Measurements from ENCODE around the gene NPTX1. TPM values are rescaled to one million over a fixed set of nuclear protein-coding genes. Genes with fewer than 3 reads are reported as not detected.

Gene NPTX1
- total and polyA plus RNA-seq, 9 of the 15 experiments (the other 6 are each of a cell fraction or from before 2014, with no cell fraction given), result 0.04 TPM; not detected in 8

DNA sequence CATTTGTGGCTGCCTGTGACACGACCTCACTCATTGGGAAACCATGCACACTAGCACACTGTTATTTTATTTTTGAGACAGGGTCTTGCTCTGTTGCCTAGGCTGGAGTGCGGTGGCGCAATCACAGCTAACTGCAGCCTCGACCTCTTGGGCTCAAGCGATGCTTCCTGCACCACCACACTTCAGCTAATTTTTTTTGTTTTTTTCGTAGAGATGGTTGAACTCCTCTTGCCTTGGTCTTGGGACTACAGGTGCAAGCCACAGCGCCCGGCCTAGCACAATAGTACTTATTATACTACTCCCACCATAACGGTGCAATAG is 2.8 kb upstream of the NPTX1 start:
- in situ Hi-C loops (cut with MboI), result no loop called here
- Histone ChIP-seq H3K36me3 (ENCODE audit: control insufficient read depth, insufficient read depth, low read length) (no peaks in the 10 kb centered on the region), H3K27me3 (ENCODE audit: control insufficient read depth in 2 of 2, insufficient read depth in 2 of 2, low read length in 2 of 2) (peaks cover 25 to 93% of the 10 kb centered on the region in 2 experiments; a peak in 4 of 5 replicates), H3K4me1 (replicated peaks in 1 of 2; ENCODE audit: control insufficient read depth in 2 of 2, insufficient read depth in 2 of 2, low read length in 2 of 2) (peaks cover 0 to 64% of the 10 kb centered on the region in 2 experiments; a peak in 3 of 5 replicates), H3K9me1 (ENCODE audit: control insufficient read depth, insufficient read depth, low read length) (no peaks in the 10 kb centered on the region), H4K20me1 (replicated peaks; ENCODE audit: control insufficient read depth, insufficient read depth, low read length) (peaks cover 10% of the 10 kb centered on the region), H3K9ac (ENCODE audit: insufficient read depth in 1 of 2, low read depth in 2 of 2, low read length in 2 of 2) (no peak overlapping the region), H3K27ac (ENCODE audit: extremely low read depth, low read depth, low read length) (no peak overlapping the region), H3K4me3 (no peak overlapping the region), H2AFZ (ENCODE audit: low read depth, low read length) (no peak overlapping the region), H3K9me3 (replicated peaks; ENCODE audit: control insufficient read depth, insufficient read depth, low read depth, low read length) (no peaks in the 10 kb centered on the region), H3K79me2 (ENCODE audit: control insufficient read depth, insufficient read depth, low read length) (no peaks in the 10 kb centered on the region), H3K4me2 (ENCODE audit: insufficient read depth, low read length) (no peak overlapping the region)
- ChIA-PET POLR2A (interaction anchor here (0.6 to 0.7 kb wide), 2 partner anchors 21 to 390 kb away, joined by 3 read pairs; no protein-coding TSS in a partner anchor), CTCF (ENCODE audit: low intra/inter-chr PET ratio) (interaction anchor here (2.0 kb wide), 1 partner anchor 96 kb away, joined by 7 read pairs; no protein-coding TSS in a partner anchor)
- intact Hi-C loops (cut with micrococcal nuclease), result no loop called here
- no peak for FAIRE-seq
- DNase-seq (ENCODE audit: extremely low read depth in 1 of 4, low spot score in 3 of 4), result no peak
- BruUV-seq (replicated peaks), result no TSS peak
- ATAC-seq, result no peak
- TF ChIP-seq CEBPB (tag; IDR thresholded peaks at IDR 0.05) (peak; percentile 62), CEBPG (CRISPR knock-in tag; IDR thresholded peaks at IDR 0.05) (0 out of 2 replicates have a peak, but pooled peaks have one; percentile 19), CEBPG (tag; conservative IDR thresholded peaks at IDR 0.05 in 1 of 2, IDR thresholded peaks at IDR 0.05 in 1 of 2) (no peak), GATAD2B (IDR thresholded peaks at IDR 0.05; ENCODE audit: borderline replicate concordance) (no peak)
- TF ChIP-seq, protein P1, sequence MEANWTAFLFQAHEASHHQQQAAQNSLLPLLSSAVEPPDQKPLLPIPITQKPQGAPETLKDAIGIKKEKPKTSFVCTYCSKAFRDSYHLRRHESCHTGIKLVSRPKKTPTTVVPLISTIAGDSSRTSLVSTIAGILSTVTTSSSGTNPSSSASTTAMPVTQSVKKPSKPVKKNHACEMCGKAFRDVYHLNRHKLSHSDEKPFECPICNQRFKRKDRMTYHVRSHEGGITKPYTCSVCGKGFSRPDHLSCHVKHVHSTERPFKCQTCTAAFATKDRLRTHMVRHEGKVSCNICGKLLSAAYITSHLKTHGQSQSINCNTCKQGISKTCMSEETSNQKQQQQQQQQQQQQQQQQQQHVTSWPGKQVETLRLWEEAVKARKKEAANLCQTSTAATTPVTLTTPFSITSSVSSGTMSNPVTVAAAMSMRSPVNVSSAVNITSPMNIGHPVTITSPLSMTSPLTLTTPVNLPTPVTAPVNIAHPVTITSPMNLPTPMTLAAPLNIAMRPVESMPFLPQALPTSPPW (CRISPR knock-in tag; IDR thresholded peaks at IDR 0.05), result no peak
- WGBS (ENCODE audit: insufficient coverage, low coverage, missing lambda C conversion rate), result 26% methylated on average over 9 of the region's 9 CpGs
